GM18499 (cell line): ENCODE measurements around the gene QARS1.

Experiments
- ATAC-seq: cut with Tn5 transposase; IDR thresholded peaks from one replicate; pipeline ENCODE4 v1.9.1; 2021; ENCODE audit warnings: moderate number of reproducible peaks; ENCODE audit not compliant: insufficient read depth, unreplicated experiment

Gene QARS1

GRCh38 chr3:49058011-49058410 is 46.5 kb downstream of the QARS1 start:
- no peak for ATAC-seq

GRCh38 chr3:49057268-49057667 is 47.3 kb downstream of the QARS1 start:
- no peak for ATAC-seq

GRCh38 chr3:49054344-49054862 is 50.2 kb downstream of the QARS1 start:
- ATAC-seq: no peak

GRCh38 chr3:49053543-49053942 is 51.0 kb downstream of the QARS1 start:
- no peak for ATAC-seq
